ENCODE measurements around the gene SV2A. TPM values are rescaled to one million over a fixed set of nuclear protein-coding genes. Genes with fewer than 3 reads are reported as not detected.

The SV2A gene
- total RNA-seq, 4 donors from 2014 or later, result 0.12 to 0.56 (median 0.30) TPM

DNA sequence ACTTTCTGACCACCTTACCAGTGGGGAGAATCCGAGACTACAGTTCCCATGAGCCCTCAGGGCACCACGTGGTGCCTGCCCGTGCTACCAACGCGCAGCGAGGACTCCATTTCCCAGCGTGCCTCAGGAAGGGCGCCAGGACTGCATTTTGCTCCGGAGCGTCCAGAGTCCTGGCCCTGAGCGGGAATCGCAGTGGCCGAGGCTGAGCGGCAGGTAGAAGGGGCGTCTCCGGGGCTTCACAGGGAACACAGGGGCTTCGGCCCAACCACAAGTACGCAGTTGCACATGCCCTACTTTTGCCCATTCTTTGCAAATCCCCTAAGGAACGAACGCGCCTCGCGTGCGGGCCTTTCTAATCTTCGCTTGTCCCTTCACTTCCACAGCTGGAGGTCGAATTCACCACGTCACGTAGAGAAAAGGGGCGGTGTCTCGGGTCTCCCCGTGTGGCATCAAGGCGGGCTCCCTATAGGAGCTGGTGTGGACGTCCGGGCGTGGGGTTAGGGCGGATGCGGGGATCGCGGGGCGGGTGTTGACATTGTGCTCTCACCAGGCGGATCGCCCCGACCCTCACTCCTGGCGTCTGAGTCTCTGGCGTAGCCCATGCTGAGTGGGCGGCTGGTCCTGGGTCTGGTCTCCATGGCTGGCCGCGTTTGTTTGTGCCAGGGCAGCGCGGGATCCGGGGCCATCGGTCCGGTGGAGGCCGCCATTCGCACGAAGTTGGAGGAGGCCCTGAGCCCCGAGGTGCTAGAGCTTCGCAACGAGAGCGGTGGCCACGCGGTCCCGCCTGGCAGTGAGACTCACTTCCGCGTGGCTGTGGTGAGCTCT, 18.0 kb downstream of the SV2A start, which contains the start of gene BOLA1:
Gene BOLA1, plus strand, starts transcription at position 109 of the 825 bp plus-strand sequence. Its CDS starts 492 bp downstream, at position 601.
- H3K4me3 ChIP-seq, result peak within 1 kb of the TSS; percentile 59 to 81 (median 66)
- intact Hi-C loops (cut with DNase I; ENCODE audit: low total_unique reads), result loop anchor here (1.0 kb wide), 1 partner anchor 28 kb away; the partner anchor contains the start of gene SF3B4
- ATAC-seq, result peak; percentile 99
- in situ Hi-C loops (cut with MboI; ENCODE audit: low sequenced_read_pairs in 4 of 4), result no loop called here
- no peaks in the 10 kb centered on the region for H3K9me3 ChIP-seq
- H3K27me3 ChIP-seq, result no peaks in the 10 kb centered on the region
- peak; percentile 91 to 92 for DNase-seq
- no peaks in the 10 kb centered on the region for H3K36me3 ChIP-seq
- peak within 1 kb of the TSS; percentile 82 to 90 (median 88) for H3K27ac ChIP-seq
- peaks cover 11% of the 10 kb centered on the region in 2 donors for H3K4me1 ChIP-seq
- TF ChIP-seq, protein P1, sequence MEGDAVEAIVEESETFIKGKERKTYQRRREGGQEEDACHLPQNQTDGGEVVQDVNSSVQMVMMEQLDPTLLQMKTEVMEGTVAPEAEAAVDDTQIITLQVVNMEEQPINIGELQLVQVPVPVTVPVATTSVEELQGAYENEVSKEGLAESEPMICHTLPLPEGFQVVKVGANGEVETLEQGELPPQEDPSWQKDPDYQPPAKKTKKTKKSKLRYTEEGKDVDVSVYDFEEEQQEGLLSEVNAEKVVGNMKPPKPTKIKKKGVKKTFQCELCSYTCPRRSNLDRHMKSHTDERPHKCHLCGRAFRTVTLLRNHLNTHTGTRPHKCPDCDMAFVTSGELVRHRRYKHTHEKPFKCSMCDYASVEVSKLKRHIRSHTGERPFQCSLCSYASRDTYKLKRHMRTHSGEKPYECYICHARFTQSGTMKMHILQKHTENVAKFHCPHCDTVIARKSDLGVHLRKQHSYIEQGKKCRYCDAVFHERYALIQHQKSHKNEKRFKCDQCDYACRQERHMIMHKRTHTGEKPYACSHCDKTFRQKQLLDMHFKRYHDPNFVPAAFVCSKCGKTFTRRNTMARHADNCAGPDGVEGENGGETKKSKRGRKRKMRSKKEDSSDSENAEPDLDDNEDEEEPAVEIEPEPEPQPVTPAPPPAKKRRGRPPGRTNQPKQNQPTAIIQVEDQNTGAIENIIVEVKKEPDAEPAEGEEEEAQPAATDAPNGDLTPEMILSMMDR (IDR thresholded peaks at IDR 0.05 in 4 of 5, conservative IDR thresholded peaks at IDR 0.05 in 1 of 5), result no peak
- TF ChIP-seq POLR2A (IDR thresholded peaks at IDR 0.05), result peak; percentile 77 to 80

DNA sequence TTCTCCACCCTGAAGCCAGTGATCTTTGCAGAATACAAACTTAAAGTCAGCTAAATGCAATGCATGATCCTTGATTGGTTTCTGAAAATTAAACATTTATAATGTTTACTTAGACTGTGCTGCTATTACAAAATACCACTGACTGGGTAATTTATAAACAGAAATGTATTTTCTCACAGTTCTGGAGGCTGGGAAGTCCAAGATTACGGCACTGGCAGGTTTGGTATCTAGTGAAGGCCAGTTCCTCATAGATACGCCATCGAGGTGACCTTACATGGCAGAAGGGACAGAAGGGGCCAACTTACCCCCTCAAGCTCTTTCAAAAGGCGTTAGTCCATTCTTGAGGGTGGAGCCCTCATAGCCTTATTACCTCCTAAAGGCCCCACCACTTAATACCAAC, 21.1 kb downstream of the SV2A start:
- no peaks in the 10 kb centered on the region for H3K36me3 ChIP-seq
- no peak overlapping the region for H3K4me3 ChIP-seq
- TF ChIP-seq, protein P1 (IDR thresholded peaks at IDR 0.05 in 4 of 5, conservative IDR thresholded peaks at IDR 0.05 in 1 of 5), result no peak
- no peak for TF ChIP-seq POLR2A (IDR thresholded peaks at IDR 0.05)
- no peaks in the 10 kb centered on the region for H3K9me3 ChIP-seq
- no peak overlapping the region for H3K27ac ChIP-seq
- DNase-seq (no peak), ATAC-seq (no peak)
- intact Hi-C loops (cut with DNase I; ENCODE audit: low total_unique reads), result no loop called here
- no peaks in the 10 kb centered on the region for H3K27me3 ChIP-seq
- H3K4me1 ChIP-seq, result peaks cover 11% of the 10 kb centered on the region in 2 donors
- in situ Hi-C loops (cut with MboI; ENCODE audit: low sequenced_read_pairs in 4 of 4), result no loop called here

DNA sequence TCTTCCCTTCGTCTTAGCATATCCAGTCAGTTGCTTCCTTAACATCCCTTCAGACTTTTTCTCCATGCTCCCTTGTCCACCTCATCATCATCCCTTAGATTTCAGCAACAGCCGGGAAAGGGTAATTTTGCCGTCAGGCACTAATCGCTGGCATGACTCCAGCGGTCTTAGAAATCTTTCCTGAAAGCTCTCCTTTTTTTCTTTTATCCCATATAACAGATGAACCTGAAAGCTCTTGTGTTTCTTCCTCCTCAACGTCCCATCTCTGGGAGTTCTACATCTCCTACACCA, 28.7 kb downstream of the SV2A start:
- in situ Hi-C loops (cut with MboI; ENCODE audit: low sequenced_read_pairs in 4 of 4) (no loop called here), intact Hi-C loops (cut with DNase I; ENCODE audit: low total_unique reads) (loop anchor here (1.0 to 2.0 kb wide), 2 partner anchors 38 to 50 kb away; partner anchors contain the start of gene SF3B4)
- no peaks in the 10 kb centered on the region for H3K36me3 ChIP-seq
- H3K4me1 ChIP-seq, result peaks cover 15 to 16% of the 10 kb centered on the region in 2 donors
- H3K9me3 ChIP-seq, result no peaks in the 10 kb centered on the region
- no peak for ATAC-seq
- TF ChIP-seq, protein P1 (IDR thresholded peaks at IDR 0.05 in 4 of 5, conservative IDR thresholded peaks at IDR 0.05 in 1 of 5), result no peak
- no peak for TF ChIP-seq POLR2A (IDR thresholded peaks at IDR 0.05)
- H3K4me3 ChIP-seq, result peak overlapping the region; percentile 64 to 87 (median 81)
- DNase-seq, result no peak
- no peaks in the 10 kb centered on the region for H3K27me3 ChIP-seq
- peak overlapping the region; percentile 95 to 99 (median 98) for H3K27ac ChIP-seq

DNA sequence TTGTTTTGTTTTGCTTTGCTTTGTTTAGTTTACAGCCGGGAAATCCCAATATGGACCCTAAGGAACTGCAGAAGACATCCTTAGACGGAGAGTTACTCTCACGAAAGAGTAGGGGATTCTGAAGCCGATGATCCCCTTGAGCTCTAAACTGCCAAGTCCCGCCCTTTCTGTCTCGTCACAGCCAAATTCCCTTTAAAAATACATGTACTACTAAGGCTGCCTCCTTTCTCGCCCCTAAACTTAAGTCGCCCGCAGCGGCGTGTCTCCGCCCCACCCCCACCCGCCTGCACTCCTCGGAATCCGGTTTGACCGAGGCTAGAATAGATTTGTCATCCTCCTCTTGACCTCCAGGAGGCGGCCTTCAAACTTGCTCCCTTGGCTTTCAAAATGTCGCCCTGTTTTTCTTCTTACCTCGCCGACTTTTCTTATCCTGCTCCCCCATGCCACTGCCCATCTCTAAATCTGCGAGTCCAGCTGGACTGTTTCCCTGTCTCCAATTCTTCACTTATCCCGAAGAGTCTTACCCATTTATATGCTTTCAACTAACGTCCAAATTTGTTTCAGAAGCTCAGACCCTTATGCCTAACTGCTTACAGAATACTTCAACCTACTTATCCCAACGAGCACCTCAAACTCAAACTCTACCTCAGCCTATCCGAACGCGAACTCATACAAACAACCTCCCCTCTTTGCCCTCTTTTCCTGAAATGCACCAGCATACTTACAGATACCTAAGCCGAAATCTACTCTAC, 29.2 kb downstream of the SV2A start:
- peak; percentile 66 to 85 for DNase-seq
- intact Hi-C loops (cut with DNase I; ENCODE audit: low total_unique reads) (loop anchor here (1.0 to 2.0 kb wide), 2 partner anchors 39 to 50 kb away; partner anchors contain the start of gene SF3B4), in situ Hi-C loops (cut with MboI; ENCODE audit: low sequenced_read_pairs in 4 of 4) (no loop called here)
- Histone ChIP-seq H3K4me1 (peaks cover 20 to 21% of the 10 kb centered on the region in 2 donors), H3K36me3 (no peaks in the 10 kb centered on the region), H3K4me3 (peak overlapping the region; percentile 64 to 87 (median 81)), H3K27ac (peak overlapping the region; percentile 95 to 99 (median 98)), H3K27me3 (no peaks in the 10 kb centered on the region), H3K9me3 (no peaks in the 10 kb centered on the region)
- TF ChIP-seq POLR2A (IDR thresholded peaks at IDR 0.05), result no peak
- TF ChIP-seq, protein P1 (IDR thresholded peaks at IDR 0.05 in 4 of 5, conservative IDR thresholded peaks at IDR 0.05 in 1 of 5), result peak; percentile 41 to 62 (median 59)
- peak; percentile 27 to 39 for ATAC-seq
